Natural killer cell treated with Interleukin-12 subunit alpha and Interleukin-12 subunit beta and Interleukin-15 and Interleukin-18, amount 100 ng/mL, for 72 hours (primary cell): ENCODE data around the gene SRRM1. TPM values are rescaled to one million over a fixed set of nuclear protein-coding genes. Genes with fewer than 3 reads are reported as not detected.
"Not testable (repeated sequence)": the region's sequence is repeated elsewhere in the genome, so short reads cannot be mapped to it uniquely, and the experiment has no call there.

Experiments used
- ATAC-seq, 2 donors: fragments of 150-1000 bp; cut with Tn5 transposase in 1 of 2; sonication (Bioruptor Pico), chemical (Tn5 transposase) in 1 of 2; 2 replicates each; pipeline ENCODE4 v1.10.0; 2021
- DNase-seq: peaks from one replicate; pipeline ENCODE4 v3.0.0; 2022; ENCODE audit warnings: low spot score
- H3K27ac Mint-ChIP-seq, 2 donors: 1 replicate in 1 of 2; 2 replicates in 1 of 2; pipeline ENCODE4 v1.8.0; 2022; ENCODE audit warnings: mixed read lengths in 2 of 2, mild to moderate bottlenecking in 1 of 2, moderate library complexity in 1 of 2
- H3K27me3 Mint-ChIP-seq, 2 donors: 1 replicate in 1 of 2; 2 replicates in 1 of 2; pipeline ENCODE4 v1.8.0; 2022; ENCODE audit warnings: mixed read lengths in 2 of 2
- H3K36me3 Mint-ChIP-seq: one replicate; pipeline ENCODE4 v1.8.0; 2022; ENCODE audit warnings: mixed read lengths
- H3K4me1 Mint-ChIP-seq, 2 donors: 1 replicate in 1 of 2; 2 replicates in 1 of 2; pipeline ENCODE4 v1.8.0; 2022; ENCODE audit warnings: low read depth in 2 of 2, mixed read lengths in 2 of 2, mild to moderate bottlenecking in 1 of 2
- H3K4me3 Mint-ChIP-seq: one replicate; pipeline ENCODE4 v1.8.0; 2022; ENCODE audit warnings: mixed read lengths
- H3K9me3 Mint-ChIP-seq: 2 replicates; pipeline ENCODE4 v1.8.0; 2022; ENCODE audit warnings: mixed read lengths
- total RNA-seq, 2 donors: library from RNA; stranded (reverse); gene quantifications; one replicate each; pipeline ENCODE4 v1.2.3, GENCODE V29; 2022

The SRRM1 gene
- total RNA-seq, 2 donors from 2014 or later: 177 to 254 TPM

DNA sequence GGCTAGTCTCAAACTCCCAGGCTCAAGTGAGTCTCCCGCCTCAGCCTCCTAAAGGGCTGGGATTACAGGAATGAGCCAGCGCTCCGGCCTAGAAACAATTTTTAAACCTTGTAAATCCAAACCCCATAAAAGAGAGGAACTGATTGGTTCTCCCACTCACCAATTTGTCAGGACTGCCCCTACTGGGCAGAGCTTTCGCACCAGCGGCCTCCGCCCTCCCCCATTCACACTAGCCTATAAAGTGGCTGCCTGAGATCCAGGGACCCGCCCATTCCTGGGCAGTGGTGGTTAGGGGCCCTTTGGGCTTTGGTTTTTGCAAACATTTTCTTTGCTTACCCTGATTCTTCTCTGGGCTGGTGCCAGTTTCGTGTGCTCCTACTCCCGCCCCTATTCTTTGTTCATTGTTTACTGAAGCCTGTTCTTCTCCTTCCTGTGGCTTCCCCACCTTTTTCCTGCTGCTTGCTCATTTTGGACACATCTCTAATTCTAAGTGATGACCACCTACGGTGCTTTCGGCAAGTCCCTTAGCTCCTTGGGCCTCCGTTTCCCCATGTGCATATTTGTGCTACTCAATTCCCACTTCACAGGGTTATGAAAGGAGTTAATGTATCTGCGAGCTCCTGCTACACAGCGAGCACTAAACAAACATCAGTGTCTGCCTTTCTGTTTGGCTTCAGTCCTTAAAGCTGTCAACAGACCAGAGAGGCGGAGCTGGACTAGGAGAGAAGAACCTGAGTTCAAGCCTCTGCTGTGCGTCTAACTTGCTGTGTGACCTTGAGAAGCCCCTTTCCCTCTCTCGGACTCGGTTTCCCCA, 62.4 kb downstream of the SRRM1 start:
- peak overlapping the region; percentile 24 for H3K4me3 Mint-ChIP-seq
- DNase-seq (no peak), ATAC-seq (peak; percentile 72 to 82)
- peak overlapping the region in 1 of 2 donors; percentile 24 for H3K27ac Mint-ChIP-seq
- H3K27me3 Mint-ChIP-seq: no peaks in the 10 kb centered on the region
- peaks cover 20 to 24% of the 10 kb centered on the region in 2 donors for H3K4me1 Mint-ChIP-seq
- H3K9me3 Mint-ChIP-seq: no peaks in the 10 kb centered on the region
- no peaks in the 10 kb centered on the region for H3K36me3 Mint-ChIP-seq

- not testable (repeated sequence) for H3K27ac Mint-ChIP-seq, ATAC-seq, DNase-seq, H3K4me3 Mint-ChIP-seq, H3K27me3 Mint-ChIP-seq, H3K36me3 Mint-ChIP-seq, H3K9me3 Mint-ChIP-seq
- H3K4me1 Mint-ChIP-seq: peaks cover 20 to 24% of the 10 kb centered on the region in 2 donors
Observed at GRCh38 chr1:24706074-24706389, 62.9 kb downstream of the SRRM1 start.

GRCh38 chr1:24707687-24708086, 64.6 kb downstream of the SRRM1 start:
- H3K4me3 Mint-ChIP-seq: no peak overlapping the region
- no peaks in the 10 kb centered on the region for H3K36me3 Mint-ChIP-seq
- DNase-seq (no peak), ATAC-seq (no peak)
- no peak overlapping the region for H3K27ac Mint-ChIP-seq
- H3K9me3 Mint-ChIP-seq: no peaks in the 10 kb centered on the region
- H3K4me1 Mint-ChIP-seq: peaks cover 20 to 24% of the 10 kb centered on the region in 2 donors
- H3K27me3 Mint-ChIP-seq: no peaks in the 10 kb centered on the region

GRCh38 chr1:24708938-24709337, 65.8 kb downstream of the SRRM1 start:
- DNase-seq: no peak
- no peaks in the 10 kb centered on the region for H3K27me3 Mint-ChIP-seq
- H3K36me3 Mint-ChIP-seq: no peaks in the 10 kb centered on the region
- H3K4me3 Mint-ChIP-seq: no peak overlapping the region
- H3K27ac Mint-ChIP-seq: peak overlapping the region in 1 of 2 donors; percentile 75
- H3K9me3 Mint-ChIP-seq: no peaks in the 10 kb centered on the region
- peak in 1 of 2 donors; percentile 72 for ATAC-seq
- peaks cover 20 to 24% of the 10 kb centered on the region in 2 donors for H3K4me1 Mint-ChIP-seq

- peak overlapping the region in 1 of 2 donors; percentile 75 for H3K27ac Mint-ChIP-seq
- no peaks in the 10 kb centered on the region for H3K27me3 Mint-ChIP-seq
- no peak overlapping the region for H3K4me3 Mint-ChIP-seq
- ATAC-seq (no peak), DNase-seq (no peak)
- H3K9me3 Mint-ChIP-seq: no peaks in the 10 kb centered on the region
- H3K36me3 Mint-ChIP-seq: no peaks in the 10 kb centered on the region
- H3K4me1 Mint-ChIP-seq: peaks cover 20 to 24% of the 10 kb centered on the region in 2 donors
Observed at GRCh38 chr1:24709791-24710441, 66.8 kb downstream of the SRRM1 start.

GRCh38 chr1:24711329-24711728, 68.2 kb downstream of the SRRM1 start:
- Mint-ChIP-seq H3K9me3 (no peaks in the 10 kb centered on the region), H3K27me3 (no peaks in the 10 kb centered on the region), H3K36me3 (no peaks in the 10 kb centered on the region)

DNA sequence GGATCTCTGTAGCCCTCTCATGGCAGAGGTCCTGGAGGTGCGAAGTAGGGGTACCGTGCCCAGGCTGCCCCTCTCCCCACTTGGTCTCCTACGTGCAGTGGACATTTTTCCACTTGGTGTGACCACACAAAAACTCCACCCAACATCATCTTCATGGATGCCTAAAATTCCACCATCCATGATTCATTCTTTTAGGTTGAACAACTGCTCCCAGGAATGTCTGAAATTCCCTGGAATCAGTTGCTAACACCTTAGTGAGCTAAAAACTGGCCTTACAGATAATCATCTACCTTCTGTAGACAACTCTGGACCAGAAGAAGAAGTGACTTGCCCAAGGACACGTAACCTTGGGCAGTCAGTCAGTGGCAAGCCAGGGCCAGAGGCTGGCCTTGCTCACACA, 70.1 kb downstream of the SRRM1 start:
- no peaks in the 10 kb centered on the region for H3K9me3 Mint-ChIP-seq
- H3K27ac Mint-ChIP-seq: no peak overlapping the region
- DNase-seq (no peak), ATAC-seq (no peak)
- no peaks in the 10 kb centered on the region for H3K27me3 Mint-ChIP-seq
- H3K36me3 Mint-ChIP-seq: no peaks in the 10 kb centered on the region
- peaks cover 13 to 16% of the 10 kb centered on the region in 2 donors for H3K4me1 Mint-ChIP-seq
- H3K4me3 Mint-ChIP-seq: no peak overlapping the region

More at GRCh38 chr1:24711329-24711728, 68.2 kb downstream of the SRRM1 start:
- DNase-seq: no peak
- no peak overlapping the region for H3K27ac Mint-ChIP-seq
- H3K4me1 Mint-ChIP-seq: peaks cover 13 to 19% of the 10 kb centered on the region in 2 donors
- ATAC-seq: no peak
- no peak overlapping the region for H3K4me3 Mint-ChIP-seq

DNA sequence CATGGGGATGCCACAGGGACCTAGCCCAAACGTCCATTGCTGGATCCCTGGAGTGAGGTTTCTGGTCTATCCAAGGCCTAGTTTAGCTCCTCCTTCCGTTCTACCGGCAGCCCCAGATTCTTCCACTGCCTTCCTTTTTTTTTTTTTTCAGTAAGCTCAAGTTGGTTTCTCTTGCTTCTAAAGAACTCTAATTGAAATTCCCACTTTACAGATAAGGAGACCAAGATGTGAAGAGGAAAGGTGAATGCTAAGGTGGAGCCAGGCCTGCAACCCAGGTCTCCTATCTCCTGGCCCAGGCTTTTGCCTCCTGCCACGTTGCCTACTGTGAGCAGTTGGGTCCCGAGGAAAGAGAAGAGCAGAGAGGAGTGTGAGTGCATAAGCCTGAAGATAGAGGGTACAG, 70.6 kb downstream of the SRRM1 start:
- Mint-ChIP-seq H3K4me1 (peaks cover 13 to 16% of the 10 kb centered on the region in 2 donors), H3K36me3 (no peaks in the 10 kb centered on the region), H3K27ac (peak overlapping the region in 1 of 2 donors; percentile 8), H3K4me3 (no peak overlapping the region), H3K27me3 (no peaks in the 10 kb centered on the region), H3K9me3 (no peaks in the 10 kb centered on the region)
- ATAC-seq: no peak
- no peak for DNase-seq

GRCh38 chr1:24714859-24715520, 71.9 kb downstream of the SRRM1 start:
- peak in 1 of 2 donors; percentile 29 for ATAC-seq
- H3K9me3 Mint-ChIP-seq: no peaks in the 10 kb centered on the region
- H3K36me3 Mint-ChIP-seq: no peaks in the 10 kb centered on the region
- no peaks in the 10 kb centered on the region for H3K27me3 Mint-ChIP-seq
- H3K27ac Mint-ChIP-seq: peak overlapping the region in 1 of 2 donors; percentile 12
- peaks cover 4 to 6% of the 10 kb centered on the region in 2 donors for H3K4me1 Mint-ChIP-seq
- no peak overlapping the region for H3K4me3 Mint-ChIP-seq
- no peak for DNase-seq

DNA sequence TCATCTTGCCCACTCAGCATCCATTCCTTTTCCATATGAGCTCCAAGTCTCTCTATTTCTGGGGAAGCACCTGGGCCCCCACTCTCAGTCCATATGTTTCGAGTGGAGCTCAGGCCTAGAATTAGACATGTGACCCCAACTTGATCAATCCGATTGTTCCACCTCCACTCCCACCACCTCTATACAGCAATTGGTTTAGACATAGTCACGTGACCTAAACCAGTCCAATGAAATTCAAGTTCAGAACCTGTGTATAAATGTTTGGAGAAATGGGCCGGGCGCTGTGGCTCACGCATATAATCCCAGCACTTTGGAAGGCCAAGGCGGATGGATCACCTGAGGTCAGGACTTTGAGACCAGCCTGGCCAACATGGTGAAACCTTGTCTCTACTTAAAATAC, 72.6 kb downstream of the SRRM1 start:
- Mint-ChIP-seq H3K9me3 (no peaks in the 10 kb centered on the region), H3K4me3 (no peak overlapping the region)

DNA sequence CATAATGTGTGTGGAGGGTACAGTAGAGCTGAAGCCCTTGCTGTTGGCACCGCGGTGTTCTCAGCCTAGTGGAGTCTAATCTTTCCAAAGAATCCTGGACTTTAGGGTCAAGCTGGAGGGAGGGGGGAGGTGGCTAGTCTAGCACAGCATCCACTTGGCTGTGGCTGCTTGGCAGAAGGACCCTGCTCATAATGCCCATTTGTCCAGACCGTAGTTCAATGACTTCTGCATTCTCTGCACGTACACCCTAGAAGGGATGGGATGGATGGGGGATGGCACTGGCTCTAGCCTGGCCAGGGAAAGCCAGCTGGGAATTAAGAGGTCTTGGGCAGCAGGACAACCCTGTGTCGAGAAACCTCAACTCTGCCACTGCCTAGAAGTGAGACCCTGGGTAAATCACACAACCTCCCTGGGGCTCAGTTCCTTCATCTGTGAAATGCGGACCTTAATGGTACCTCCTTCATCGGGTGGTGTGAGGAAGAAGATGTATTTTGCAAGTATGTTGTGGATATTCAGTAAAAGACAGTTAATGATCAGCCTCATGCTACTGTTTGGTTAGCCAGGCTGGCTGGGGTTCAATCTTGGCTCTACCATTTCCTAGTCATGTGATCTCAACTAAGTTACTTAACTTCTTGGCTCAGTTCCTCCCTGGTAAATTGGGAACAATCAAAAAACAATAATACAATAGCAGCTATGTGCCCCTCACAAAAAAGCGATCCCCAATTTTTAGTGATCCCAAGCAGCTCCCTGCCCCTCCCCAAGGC, 75.0 kb downstream of the SRRM1 start:
- DNase-seq (no peak), ATAC-seq (no peak)
- Mint-ChIP-seq H3K4me3 (no peak overlapping the region), H3K36me3 (no peaks in the 10 kb centered on the region), H3K27ac (no peak overlapping the region), H3K27me3 (no peaks in the 10 kb centered on the region), H3K4me1 (peaks cover 0 to 5% of the 10 kb centered on the region in 2 donors), H3K9me3 (no peaks in the 10 kb centered on the region)

More for the DNA sequence above, 72.6 kb downstream of the SRRM1 start:
- Mint-ChIP-seq H3K36me3 (no peaks in the 10 kb centered on the region), H3K4me1 (peaks cover 0 to 3% of the 10 kb centered on the region in 2 donors), H3K27ac (peak overlapping the region in 1 of 2 donors; percentile 12), H3K27me3 (no peaks in the 10 kb centered on the region)
- ATAC-seq (no peak), DNase-seq (no peak)

DNA sequence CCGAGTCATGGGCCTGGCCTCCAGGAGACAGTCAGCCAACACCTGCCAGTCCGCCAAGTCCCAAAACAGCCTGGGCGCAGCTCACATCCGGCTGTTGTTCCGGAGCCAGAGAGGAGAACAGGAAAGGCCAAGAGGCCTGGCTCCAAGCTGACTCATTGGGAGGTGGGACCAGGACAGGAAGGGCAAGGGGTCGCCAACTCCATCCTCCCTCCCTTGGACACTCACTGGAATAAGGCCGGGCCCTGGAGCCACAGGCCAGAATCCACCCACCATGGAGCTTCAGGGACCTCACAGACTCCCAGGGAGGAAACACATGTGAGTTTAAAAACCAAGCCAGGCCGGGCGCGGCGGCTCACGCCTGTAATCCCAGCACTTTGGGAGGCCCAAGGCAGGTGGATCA, 77.0 kb downstream of the SRRM1 start:
- DNase-seq (no peak), ATAC-seq (no peak)
- Mint-ChIP-seq H3K9me3 (no peaks in the 10 kb centered on the region), H3K27ac (no peak overlapping the region), H3K27me3 (no peaks in the 10 kb centered on the region), H3K4me1 (peaks cover 0 to 5% of the 10 kb centered on the region in 2 donors), H3K4me3 (no peak overlapping the region), H3K36me3 (no peaks in the 10 kb centered on the region)

- H3K9me3 Mint-ChIP-seq: no peaks in the 10 kb centered on the region
- H3K4me3 Mint-ChIP-seq: no peak overlapping the region
- no peaks in the 10 kb centered on the region for H3K36me3 Mint-ChIP-seq
- ATAC-seq (no peak), DNase-seq (no peak)
- no peak overlapping the region for H3K27ac Mint-ChIP-seq
- peaks cover 0 to 2% of the 10 kb centered on the region in 2 donors for H3K4me1 Mint-ChIP-seq
- H3K27me3 Mint-ChIP-seq: no peaks in the 10 kb centered on the region
Observed at GRCh38 chr1:24721533-24721932, 78.4 kb downstream of the SRRM1 start.
